Common myeloid progenitor, CD34-positive (primary cell): ENCODE measurements around the gene TGFBR3L.

ENCODE experiments used
- CTCF ChIA-PET: fragments of 350-600 bp; sonication (Branson Sonifier 250); formaldehyde crosslinking; loops from one replicate; lab custom pipeline; 2021; ENCODE audit warnings: antibody characterized with exemption; lab: Charles Lee
- POLR2A ChIA-PET: fragments of 350-600 bp; sonication (Branson Sonifier 250); formaldehyde crosslinking; loops from one replicate; lab custom pipeline; 2021; ENCODE audit warnings: antibody characterized with exemption; lab: Charles Lee
- DNase-seq, 3 donors: peaks; one replicate each; pipeline versions ENCODE4 v3.0.0 to v3.0.0-alpha.2; 2013
- H3K27ac ChIP-seq, 2 experiments: 1 replicate in 1 of 2; 2 replicates in 1 of 2; pipeline ENCODE4 v1.7.0; 2013; ENCODE audit warnings: inconsistent platforms in 2 of 2, low read length in 2 of 2, mild to moderate bottlenecking in 2 of 2, low read depth in 1 of 2, moderate library complexity in 1 of 2; ENCODE audit not compliant: severe bottlenecking in 2 of 2, insufficient read depth in 1 of 2, poor library complexity in 1 of 2
- H3K27me3 ChIP-seq, 5 experiments: replicated peaks in 2 of 5; 1 replicate in 3 of 5; 2 replicates in 2 of 5; pipeline versions ENCODE4 v1.6.1 to v1.7.0; 2013; ENCODE audit warnings: low read length in 4 of 5, mild to moderate bottlenecking in 2 of 5, moderate library complexity in 2 of 5, inconsistent platforms in 1 of 5; ENCODE audit not compliant: insufficient read depth in 5 of 5, control insufficient read depth in 4 of 5
- H3K36me3 ChIP-seq, 4 experiments: 1 replicate in 2 of 4; 2 replicates in 2 of 4; pipeline versions ENCODE4 v1.6.1 to v1.7.0; 2013; ENCODE audit warnings: low read length in 3 of 4, control low read depth in 1 of 4, mild to moderate bottlenecking in 1 of 4; ENCODE audit not compliant: control insufficient read depth in 4 of 4, insufficient read depth in 4 of 4
- H3K4me1 ChIP-seq, 4 experiments: 1 replicate in 3 of 4; 2 replicates in 1 of 4; pipeline versions ENCODE4 v1.6.1 to v1.7.1; 2013; ENCODE audit warnings: low read length in 3 of 4, mild to moderate bottlenecking in 3 of 4, control low read depth in 1 of 4, inconsistent platforms in 1 of 4, moderate library complexity in 1 of 4; ENCODE audit not compliant: control insufficient read depth in 4 of 4, insufficient read depth in 4 of 4; ENCODE audit errors: control extremely low read depth in 1 of 4
- H3K4me3 ChIP-seq, 7 experiments: 1 replicate in 4 of 7; 2 replicates in 3 of 7; pipeline versions ENCODE4 v1.5.1 to v1.7.0; 2013; ENCODE audit warnings: mild to moderate bottlenecking in 7 of 7, low read length in 6 of 7, moderate library complexity in 6 of 7, inconsistent platforms in 2 of 7, low read depth in 2 of 7, control low read depth in 1 of 7; ENCODE audit not compliant: insufficient read depth in 4 of 7, control insufficient read depth in 1 of 7; ENCODE audit errors: extremely low read depth in 1 of 7
- H3K9me3 ChIP-seq, 5 experiments: 1 replicate in 4 of 5; 2 replicates in 1 of 5; pipeline versions ENCODE4 v1.6.1 to v1.7.1; 2013; ENCODE audit warnings: low read length in 4 of 5, mild to moderate bottlenecking in 2 of 5, inconsistent platforms in 1 of 5, low read depth in 1 of 5, moderate library complexity in 1 of 5; ENCODE audit not compliant: control insufficient read depth in 4 of 5, insufficient read depth in 2 of 5; ENCODE audit errors: control extremely low read depth in 1 of 5
- WGBS: methylation state at CpG from one replicate; pipeline ENCODE4 v1.1.5; 2013; ENCODE audit not compliant: insufficient coverage; 5-methylcytosine and 5-hydroxymethylcytosine counted together

Gene TGFBR3L

DNA sequence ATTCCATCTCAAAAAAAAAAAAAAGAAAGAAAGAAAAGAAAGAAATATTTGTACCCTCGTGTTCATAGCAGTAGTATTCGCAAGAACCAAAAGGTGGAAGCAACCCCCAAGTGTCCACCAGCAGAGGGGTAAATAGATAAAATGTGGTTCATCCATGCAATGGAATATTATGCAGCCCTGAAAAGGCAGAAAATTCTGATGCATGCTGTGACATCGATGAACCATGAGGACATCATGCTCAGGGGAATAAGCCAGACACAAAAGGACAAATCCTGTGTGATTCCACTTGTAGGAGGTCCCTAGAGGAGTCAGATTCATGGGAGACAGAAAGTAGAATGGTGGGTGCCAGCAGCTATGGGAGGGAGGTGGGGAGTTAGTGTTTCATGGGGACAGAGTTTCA lies 32.7 kb upstream of the TGFBR3L start:
- H3K36me3 ChIP-seq, result no peaks in the 10 kb centered on the region
- 89% methylated on average over 3 of the region's 3 CpGs for WGBS
- peaks cover 0 to 1% (median 0%) of the 10 kb centered on the region in 5 experiments for H3K27me3 ChIP-seq
- peaks cover 0 to 1% (median 0%) of the 10 kb centered on the region in 5 experiments for H3K9me3 ChIP-seq
- peaks cover 0 to 3% (median 0%) of the 10 kb centered on the region in 4 experiments for H3K4me1 ChIP-seq
- ChIA-PET CTCF (no interaction called here), POLR2A (no interaction called here)
- H3K4me3 ChIP-seq, result no peak overlapping the region
- no peak overlapping the region for H3K27ac ChIP-seq
- DNase-seq, result no peak

- DNase-seq, result no peak
- whole genome bisulfite sequencing, result 77% methylated on average over 2 of the region's 4 CpGs
- CTCF ChIA-PET, result interaction anchor here (1.3 to 1.8 kb wide), 2 partner anchors 15 to 17 kb away, joined by 3 to 5 read pairs; no protein-coding TSS in a partner anchor
- POLR2A ChIA-PET, result interaction anchor here (0.6 kb wide), 1 partner anchor 158 kb away, joined by 3 read pairs; no protein-coding TSS in a partner anchor
- Histone ChIP-seq H3K27ac (no peak overlapping the region), H3K27me3 (peaks cover 0 to 6% (median 0%) of the 10 kb centered on the region in 5 experiments), H3K9me3 (peaks cover 0 to 1% (median 0%) of the 10 kb centered on the region in 5 experiments), H3K4me3 (no peak overlapping the region), H3K4me1 (peaks cover 0 to 5% (median 2%) of the 10 kb centered on the region in 4 experiments), H3K36me3 (no peaks in the 10 kb centered on the region)
These were observed 31.5 kb upstream of the TGFBR3L start for GRCh38 chr19:7883105-7883504.

DNA sequence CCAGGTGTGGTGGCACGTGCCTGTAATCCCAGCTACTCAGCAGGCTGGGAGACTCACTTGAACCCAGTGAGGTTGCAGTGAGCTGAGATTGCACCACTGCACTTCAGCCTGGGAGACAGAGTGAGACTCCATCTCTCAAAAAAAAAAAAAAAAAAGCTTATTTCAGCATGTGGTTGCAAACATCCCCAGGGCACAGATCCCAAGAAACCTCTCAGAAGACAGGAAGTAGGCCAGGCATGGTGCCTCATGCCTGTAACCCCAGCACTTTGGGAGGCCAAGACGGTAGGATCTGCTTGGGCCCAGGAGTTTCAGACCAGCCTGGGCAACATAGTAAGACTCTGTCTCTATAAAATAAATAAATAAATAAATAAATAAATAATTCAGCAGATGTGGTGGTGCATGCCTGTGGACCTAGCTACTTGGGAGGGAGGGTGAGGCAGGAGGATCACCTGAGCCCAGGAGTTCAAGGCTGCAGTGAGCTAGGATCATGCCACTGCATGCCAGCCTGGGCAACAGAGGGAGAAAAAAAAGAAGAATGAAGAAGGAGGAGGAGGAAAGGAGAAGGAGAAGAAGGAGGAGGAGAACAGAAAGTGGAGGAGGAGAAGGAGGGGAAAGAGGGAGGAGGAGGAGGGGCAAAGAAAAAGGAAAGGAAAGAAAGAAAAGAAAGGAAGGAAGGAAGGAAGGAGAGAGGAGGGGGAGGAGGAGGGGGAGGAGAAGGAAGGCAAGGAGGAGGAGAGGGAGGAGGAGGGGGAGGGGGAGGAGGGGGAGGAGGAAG lies 30.6 kb upstream of the TGFBR3L start:
- ChIA-PET POLR2A (no interaction called here), CTCF (interaction anchor here (0.7 to 1.8 kb wide), 3 partner anchors 8 to 16 kb away, joined by 3 to 5 read pairs (median 3); no protein-coding TSS in a partner anchor)
- DNase-seq, result no peak
- H3K9me3 ChIP-seq, result peaks cover 0 to 1% (median 0%) of the 10 kb centered on the region in 5 experiments
- H3K4me1 ChIP-seq, result peaks cover 0 to 12% (median 9%) of the 10 kb centered on the region in 4 experiments
- 100% methylated on average over 1 of the region's 2 CpGs for WGBS
- H3K36me3 ChIP-seq, result no peaks in the 10 kb centered on the region
- H3K27me3 ChIP-seq, result peaks cover 0 to 13% (median 5%) of the 10 kb centered on the region in 5 experiments
- no peak overlapping the region for H3K4me3 ChIP-seq
- H3K27ac ChIP-seq, result no peak overlapping the region

DNA sequence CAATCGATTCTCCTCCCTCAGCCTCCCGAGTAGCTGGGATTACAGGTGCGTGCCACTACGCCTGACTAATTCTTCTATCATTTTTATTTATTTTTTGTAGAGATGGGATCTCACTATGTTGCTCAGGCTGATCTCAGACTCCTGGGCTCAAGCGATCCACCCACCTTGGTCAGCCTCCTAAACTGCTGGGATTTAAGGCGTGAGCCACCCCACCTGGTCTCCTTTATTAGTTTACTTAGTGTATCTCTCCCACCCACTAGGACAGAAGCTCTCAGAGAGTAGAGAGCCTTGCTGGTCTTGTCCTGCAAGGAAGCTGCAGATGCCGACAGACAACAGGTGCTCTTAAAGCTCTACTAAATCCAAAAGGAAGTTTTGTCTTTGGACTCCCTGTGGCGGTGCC lies 28.8 kb upstream of the TGFBR3L start:
- no peaks in the 10 kb centered on the region for H3K36me3 ChIP-seq
- no peak overlapping the region for H3K4me3 ChIP-seq
- H3K27ac ChIP-seq, result no peak overlapping the region
- ChIA-PET POLR2A (no interaction called here), CTCF (no interaction called here)
- H3K4me1 ChIP-seq, result peaks cover 0 to 12% (median 9%) of the 10 kb centered on the region in 4 experiments
- 96% methylated on average over 5 of the region's 8 CpGs for whole genome bisulfite sequencing
- no peak for DNase-seq
- peaks cover 0 to 1% (median 0%) of the 10 kb centered on the region in 5 experiments for H3K9me3 ChIP-seq
- H3K27me3 ChIP-seq, result peaks cover 0 to 21% (median 8%) of the 10 kb centered on the region in 5 experiments

GRCh38 chr19:7887408-7888144 lies 27.1 kb upstream of the TGFBR3L start:
- peak in 1 of 3 donors; percentile 22 for DNase-seq
- H3K36me3 ChIP-seq, result no peaks in the 10 kb centered on the region
- ChIA-PET POLR2A (no interaction called here), CTCF (interaction anchor here (1.4 to 1.6 kb wide), 4 partner anchors 11 to 30 kb away, joined by 3 to 5 read pairs (median 4); partner anchors contain the start of gene MAP2K7)
- 70% methylated on average over 9 of the region's 16 CpGs for WGBS
- H3K4me1 ChIP-seq, result peaks cover 0 to 12% (median 9%) of the 10 kb centered on the region in 4 experiments
- no peak overlapping the region for H3K4me3 ChIP-seq
- H3K27me3 ChIP-seq, result peaks cover 0 to 24% (median 8%) of the 10 kb centered on the region in 5 experiments
- no peaks in the 10 kb centered on the region for H3K9me3 ChIP-seq
- no peak overlapping the region for H3K27ac ChIP-seq

- peaks cover 0 to 24% (median 8%) of the 10 kb centered on the region in 5 experiments for H3K27me3 ChIP-seq
- H3K9me3 ChIP-seq, result no peaks in the 10 kb centered on the region
- peaks cover 0 to 12% (median 9%) of the 10 kb centered on the region in 4 experiments for H3K4me1 ChIP-seq
- H3K36me3 ChIP-seq, result no peaks in the 10 kb centered on the region
- H3K4me3 ChIP-seq, result peak within 1 kb of the TSS in 3 of 7 experiments; percentile 20 to 58 (median 46)
- H3K27ac ChIP-seq, result no peak within 1 kb of the TSS
- ChIA-PET CTCF (interaction anchor here (1.4 to 1.6 kb wide), 3 partner anchors 12 to 27 kb away, joined by 3 to 5 read pairs (median 4); partner anchors contain the start of gene MAP2K7), POLR2A (no interaction called here)
- 12% methylated on average over 41 of the region's 53 CpGs for WGBS
- DNase-seq, result peak in 2 of 3 donors; percentile 50 to 58
These were observed 26.3 kb upstream of the TGFBR3L start, which contains the start of gene LRRC8E for GRCh38 chr19:7888145-7888825. LRRC8E (plus strand) TSS chr19:7888510; CDS start chr19:7895604, 7,094 bp downstream.
